Adrenal gland (tissue), 5 donors: ENCODE data around the gene DOCK1.

ENCODE experiments used
- CTCF ChIP-seq, 6 experiments: fragments of 450-650 bp in 4 of 6; fragments of 200-600 bp in 2 of 6; sonication (generic) in 1 of 6; IDR thresholded peaks; 1 replicate in 5 of 6; 2 replicates in 1 of 6; pipeline versions ENCODE4 v1.5.1 to v1.8.0; 2016 to 2021; ENCODE audit warnings: antibody characterized with exemption in 6 of 6, mild to moderate bottlenecking in 2 of 6, moderate library complexity in 1 of 6
- POLR2A ChIP-seq, 2 donors: fragments of 450-650 bp; IDR thresholded peaks; one replicate each; pipeline ENCODE4 v1.6.1; 2017; ENCODE audit warnings: antibody characterized with exemption in 2 of 2, mild to moderate bottlenecking in 2 of 2, moderate library complexity in 1 of 2
- donor health status: DM: no; HTN: no; CAD: no.

GRCh38 chr10:127435246-127435645 lies 530.0 kb downstream of the DOCK1 start:
- no peak for TF ChIP-seq CTCF (IDR thresholded peaks at IDR 0.05)
- no peak for TF ChIP-seq POLR2A (IDR thresholded peaks at IDR 0.05)
